ENCODE results near the gene KDM4B.

The KDM4B gene

DNA sequence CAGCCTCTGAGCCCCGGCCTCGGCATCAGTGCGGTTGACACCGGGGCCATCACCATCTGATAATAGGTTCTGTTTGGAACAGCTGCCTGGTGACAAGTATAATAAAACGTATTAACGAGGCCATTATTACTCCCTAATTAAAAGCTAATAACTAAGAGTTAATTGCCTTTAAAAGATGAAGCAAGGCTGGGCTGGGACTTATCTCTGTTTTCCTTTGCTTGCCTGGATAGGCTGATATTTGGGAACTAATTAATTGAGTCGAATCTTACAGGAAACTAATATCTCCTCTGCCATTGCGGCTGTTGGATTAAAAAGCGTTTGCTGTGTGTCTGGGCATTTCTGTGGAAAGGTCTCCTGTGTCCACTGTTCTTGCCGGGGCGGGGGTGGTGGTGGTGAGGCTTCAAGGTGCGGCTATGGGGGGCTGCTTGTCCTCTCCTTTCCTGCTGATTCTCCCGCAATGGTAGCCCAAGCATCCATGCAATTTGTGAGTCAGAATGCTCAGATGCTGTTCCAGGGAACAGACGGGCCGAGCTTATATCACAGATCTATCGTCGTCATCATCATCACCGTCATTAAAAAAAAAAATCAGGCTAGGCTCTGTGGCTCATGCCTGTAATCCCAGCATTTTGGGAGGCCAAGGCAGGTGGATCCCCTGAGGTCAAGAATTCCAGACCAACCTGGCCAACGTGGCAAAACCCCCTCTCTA is 209.0 kb downstream of the KDM4B start:
- no peak for TF ChIP-seq SP1 (IDR thresholded peaks at IDR 0.05)
- no peak for TF ChIP-seq FOXA1 (IDR thresholded peaks at IDR 0.05)
- TF ChIP-seq ELF4 (IDR thresholded peaks at IDR 0.05), result no peak
- TF ChIP-seq LEF1 (IDR thresholded peaks at IDR 0.05; ENCODE audit: borderline replicate concordance), result no peak
- TF ChIP-seq NFRKB (IDR thresholded peaks at IDR 0.05), result no peak
- TF ChIP-seq CTBP1 (IDR thresholded peaks at IDR 0.05; ENCODE audit: borderline replicate concordance), result no peak
- TF ChIP-seq SUZ12 (IDR thresholded peaks at IDR 0.05), result no peak
- TF ChIP-seq TARDBP (IDR thresholded peaks at IDR 0.05), result no peak
- no peak for TF ChIP-seq BHLHE40 (IDR thresholded peaks at IDR 0.05; ENCODE audit: borderline replicate concordance)
- TF ChIP-seq, protein P1, sequence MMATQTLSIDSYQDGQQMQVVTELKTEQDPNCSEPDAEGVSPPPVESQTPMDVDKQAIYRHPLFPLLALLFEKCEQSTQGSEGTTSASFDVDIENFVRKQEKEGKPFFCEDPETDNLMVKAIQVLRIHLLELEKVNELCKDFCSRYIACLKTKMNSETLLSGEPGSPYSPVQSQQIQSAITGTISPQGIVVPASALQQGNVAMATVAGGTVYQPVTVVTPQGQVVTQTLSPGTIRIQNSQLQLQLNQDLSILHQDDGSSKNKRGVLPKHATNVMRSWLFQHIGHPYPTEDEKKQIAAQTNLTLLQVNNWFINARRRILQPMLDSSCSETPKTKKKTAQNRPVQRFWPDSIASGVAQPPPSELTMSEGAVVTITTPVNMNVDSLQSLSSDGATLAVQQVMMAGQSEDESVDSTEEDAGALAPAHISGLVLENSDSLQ (IDR thresholded peaks at IDR 0.05), result no peak
- TF ChIP-seq ZNF384 (IDR thresholded peaks at IDR 0.05), result no peak
- no peak for TF ChIP-seq FOXM1 (IDR thresholded peaks at IDR 0.05; ENCODE audit: borderline replicate concordance)
- TF ChIP-seq ARNT (IDR thresholded peaks at IDR 0.05), result no peak
- no peak for TF ChIP-seq L3MBTL2 (conservative IDR thresholded peaks at IDR 0.05)
- TF ChIP-seq HDGF (IDR thresholded peaks at IDR 0.05; ENCODE audit: borderline replicate concordance), result no peak
- TF ChIP-seq FOXK2 (IDR thresholded peaks at IDR 0.05), result no peak
- POLR2A ChIA-PET, result no interaction called here
- no peak for DNase-seq (ENCODE audit: extremely low spot score)
- CTCF ChIA-PET, result interaction anchor here (1.2 kb wide), 1 partner anchor 10 kb away, joined by 4 read pairs; no protein-coding TSS in a partner anchor

DNA sequence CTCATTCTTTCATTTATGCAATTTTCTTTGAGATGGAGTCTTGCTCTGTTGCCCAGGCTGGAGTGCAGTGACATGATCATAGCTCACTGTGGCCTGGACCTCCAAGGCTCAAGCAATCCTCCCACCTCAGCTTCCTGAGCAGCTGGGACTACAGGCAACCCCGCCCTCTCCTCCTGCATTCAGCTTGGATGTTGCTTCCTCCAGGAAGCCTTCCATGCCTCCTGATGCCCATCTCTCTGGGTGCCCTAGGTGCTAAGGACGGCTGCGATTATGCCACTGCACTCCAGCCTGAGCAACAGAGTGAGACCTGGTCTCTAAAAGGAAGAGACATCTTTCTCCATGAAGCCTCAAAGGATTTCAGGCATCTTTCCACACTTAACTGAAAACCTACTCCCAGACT is 209.9 kb downstream of the KDM4B start:
- no peak for DNase-seq (ENCODE audit: extremely low spot score)
- CTCF ChIA-PET, result interaction anchor here (1.2 kb wide), 1 partner anchor 9 kb away, joined by 4 read pairs; no protein-coding TSS in a partner anchor
- POLR2A ChIA-PET, result no interaction called here

DNA sequence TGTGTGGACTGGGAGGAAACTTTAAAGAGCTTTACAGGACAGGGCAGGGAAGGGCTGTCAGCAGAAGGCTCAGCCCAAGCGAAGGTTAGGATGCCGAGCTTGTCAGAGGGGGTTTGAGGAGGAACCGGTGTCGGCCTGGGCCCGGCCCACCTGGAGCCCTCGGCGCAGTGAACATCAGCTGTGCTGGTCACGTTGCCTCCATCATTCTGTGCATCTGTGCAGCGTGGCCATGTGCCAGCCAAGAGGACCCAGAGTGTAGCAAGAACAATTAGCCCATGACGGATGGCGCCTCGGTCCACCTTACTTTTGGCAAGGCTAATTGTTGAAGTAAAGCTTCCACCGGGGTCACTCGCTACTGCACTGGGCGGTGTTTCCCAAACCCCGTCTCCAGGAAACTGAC is 210.3 kb downstream of the KDM4B start:
- TF ChIP-seq SP1 (IDR thresholded peaks at IDR 0.05), result no peak
- no peak for TF ChIP-seq TARDBP (IDR thresholded peaks at IDR 0.05)
- TF ChIP-seq SUZ12 (IDR thresholded peaks at IDR 0.05), result no peak
- TF ChIP-seq L3MBTL2 (conservative IDR thresholded peaks at IDR 0.05), result no peak
- no peak for TF ChIP-seq FOXK2 (IDR thresholded peaks at IDR 0.05)
- TF ChIP-seq BHLHE40 (IDR thresholded peaks at IDR 0.05; ENCODE audit: borderline replicate concordance), result no peak
- TF ChIP-seq ZNF384 (IDR thresholded peaks at IDR 0.05), result no peak
- TF ChIP-seq NFRKB (IDR thresholded peaks at IDR 0.05), result no peak
- no peak for TF ChIP-seq FOXA1 (IDR thresholded peaks at IDR 0.05)
- TF ChIP-seq, protein P1 (IDR thresholded peaks at IDR 0.05), result no peak
- DNase-seq (ENCODE audit: extremely low spot score), result no peak
- ChIA-PET CTCF (interaction anchor here (0.8 to 1.2 kb wide), 2 partner anchors 8 to 11 kb away, joined by 3 to 4 read pairs; no protein-coding TSS in a partner anchor), POLR2A (no interaction called here)

More for the DNA sequence above, 209.9 kb downstream of the KDM4B start:
- no peak for TF ChIP-seq SP1 (IDR thresholded peaks at IDR 0.05)
- no peak for TF ChIP-seq ARNT (IDR thresholded peaks at IDR 0.05)
- TF ChIP-seq SUZ12 (IDR thresholded peaks at IDR 0.05), result no peak
- TF ChIP-seq, protein P1 (IDR thresholded peaks at IDR 0.05), result no peak
- no peak for TF ChIP-seq FOXM1 (IDR thresholded peaks at IDR 0.05; ENCODE audit: borderline replicate concordance)
- no peak for TF ChIP-seq L3MBTL2 (conservative IDR thresholded peaks at IDR 0.05)
- TF ChIP-seq FOXA1 (IDR thresholded peaks at IDR 0.05), result no peak
- no peak for TF ChIP-seq FOXK2 (IDR thresholded peaks at IDR 0.05)
- TF ChIP-seq CTBP1 (IDR thresholded peaks at IDR 0.05; ENCODE audit: borderline replicate concordance), result no peak
- no peak for TF ChIP-seq LEF1 (IDR thresholded peaks at IDR 0.05; ENCODE audit: borderline replicate concordance)
- TF ChIP-seq HDGF (IDR thresholded peaks at IDR 0.05; ENCODE audit: borderline replicate concordance), result no peak
- no peak for TF ChIP-seq NFRKB (IDR thresholded peaks at IDR 0.05)
- no peak for TF ChIP-seq ELF4 (IDR thresholded peaks at IDR 0.05)
- TF ChIP-seq ZNF384 (IDR thresholded peaks at IDR 0.05), result no peak
- TF ChIP-seq TARDBP (IDR thresholded peaks at IDR 0.05), result no peak
- no peak for TF ChIP-seq BHLHE40 (IDR thresholded peaks at IDR 0.05; ENCODE audit: borderline replicate concordance)

DNA sequence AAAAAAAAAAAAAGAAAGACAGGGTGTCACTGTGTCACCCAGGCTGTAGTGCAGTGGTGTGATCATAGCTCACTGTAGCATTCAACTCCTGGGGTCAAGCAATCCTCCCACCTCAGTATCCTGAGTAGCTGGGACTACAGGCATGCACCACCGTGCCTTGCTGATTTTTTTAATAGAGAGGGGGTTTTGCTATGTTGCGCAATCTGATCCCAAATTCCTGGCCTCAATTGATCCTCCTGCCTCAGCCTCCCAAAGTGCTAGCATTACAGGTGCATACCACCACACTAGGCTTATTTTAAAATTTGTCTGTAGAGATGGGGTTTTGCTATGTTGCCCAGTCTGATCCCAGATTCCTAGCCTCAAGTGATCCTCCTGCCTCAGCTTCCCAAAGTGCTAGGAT is 212.4 kb downstream of the KDM4B start:
- TF ChIP-seq TARDBP (IDR thresholded peaks at IDR 0.05), result no peak
- no peak for TF ChIP-seq NFRKB (IDR thresholded peaks at IDR 0.05)
- DNase-seq (ENCODE audit: extremely low spot score), result no peak
- ChIA-PET CTCF (no interaction called here), POLR2A (no interaction called here)

DNA sequence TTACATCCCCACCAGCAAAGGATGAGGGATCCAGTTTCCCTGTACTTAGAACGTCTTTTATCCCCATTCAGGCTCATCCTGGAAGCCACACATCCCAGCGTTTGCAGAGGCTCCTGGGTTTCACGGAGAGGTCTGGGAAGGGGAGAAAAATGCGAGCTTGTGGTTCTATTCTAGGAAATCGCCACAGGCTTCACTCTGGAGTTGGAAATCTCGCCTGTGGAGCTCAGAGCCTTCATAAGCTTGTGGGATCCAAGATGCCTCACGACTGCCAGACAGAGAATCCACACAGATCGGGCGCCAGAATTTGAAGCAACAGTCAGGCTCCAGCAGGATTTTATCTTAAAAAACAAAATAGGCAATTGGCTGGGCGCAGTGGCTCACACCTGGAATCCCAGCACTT is 213.8 kb downstream of the KDM4B start:
- TF ChIP-seq LEF1 (IDR thresholded peaks at IDR 0.05; ENCODE audit: borderline replicate concordance) (no peak), SP1 (IDR thresholded peaks at IDR 0.05) (no peak), SUZ12 (IDR thresholded peaks at IDR 0.05) (no peak), ARNT (IDR thresholded peaks at IDR 0.05) (no peak), TARDBP (IDR thresholded peaks at IDR 0.05) (no peak), FOXA1 (IDR thresholded peaks at IDR 0.05) (no peak), BHLHE40 (IDR thresholded peaks at IDR 0.05; ENCODE audit: borderline replicate concordance) (no peak), CTBP1 (IDR thresholded peaks at IDR 0.05; ENCODE audit: borderline replicate concordance) (no peak), HDGF (IDR thresholded peaks at IDR 0.05; ENCODE audit: borderline replicate concordance) (no peak), FOXK2 (IDR thresholded peaks at IDR 0.05) (no peak), ELF4 (IDR thresholded peaks at IDR 0.05) (no peak), ZNF384 (IDR thresholded peaks at IDR 0.05) (no peak), FOXM1 (IDR thresholded peaks at IDR 0.05; ENCODE audit: borderline replicate concordance) (no peak), NFRKB (IDR thresholded peaks at IDR 0.05) (no peak), L3MBTL2 (conservative IDR thresholded peaks at IDR 0.05) (no peak)
- TF ChIP-seq, protein P1 (IDR thresholded peaks at IDR 0.05), result no peak
- no peak for DNase-seq (ENCODE audit: extremely low spot score)
- ChIA-PET POLR2A (no interaction called here), CTCF (no interaction called here)
